Eye (tissue), 1 donor: ENCODE results near the gene HBA2.
"Not testable (repeated sequence)": the region's sequence is repeated elsewhere in the genome, so short reads cannot be mapped to it uniquely, and the experiment has no call there.

Experiments
- DNase-seq: peaks from one replicate; pipeline ENCODE4 v3.0.0-alpha.2; 2015

The HBA2 gene

DNA sequence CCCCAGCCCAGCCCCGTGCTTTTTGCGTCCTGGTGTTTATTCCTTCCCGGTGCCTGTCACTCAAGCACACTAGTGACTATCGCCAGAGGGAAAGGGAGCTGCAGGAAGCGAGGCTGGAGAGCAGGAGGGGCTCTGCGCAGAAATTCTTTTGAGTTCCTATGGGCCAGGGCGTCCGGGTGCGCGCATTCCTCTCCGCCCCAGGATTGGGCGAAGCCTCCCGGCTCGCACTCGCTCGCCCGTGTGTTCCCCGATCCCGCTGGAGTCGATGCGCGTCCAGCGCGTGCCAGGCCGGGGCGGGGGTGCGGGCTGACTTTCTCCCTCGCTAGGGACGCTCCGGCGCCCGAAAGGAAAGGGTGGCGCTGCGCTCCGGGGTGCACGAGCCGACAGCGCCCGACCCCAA, 3.3 kb downstream of the HBA2 start:
- not testable (repeated sequence) for DNase-seq

DNA sequence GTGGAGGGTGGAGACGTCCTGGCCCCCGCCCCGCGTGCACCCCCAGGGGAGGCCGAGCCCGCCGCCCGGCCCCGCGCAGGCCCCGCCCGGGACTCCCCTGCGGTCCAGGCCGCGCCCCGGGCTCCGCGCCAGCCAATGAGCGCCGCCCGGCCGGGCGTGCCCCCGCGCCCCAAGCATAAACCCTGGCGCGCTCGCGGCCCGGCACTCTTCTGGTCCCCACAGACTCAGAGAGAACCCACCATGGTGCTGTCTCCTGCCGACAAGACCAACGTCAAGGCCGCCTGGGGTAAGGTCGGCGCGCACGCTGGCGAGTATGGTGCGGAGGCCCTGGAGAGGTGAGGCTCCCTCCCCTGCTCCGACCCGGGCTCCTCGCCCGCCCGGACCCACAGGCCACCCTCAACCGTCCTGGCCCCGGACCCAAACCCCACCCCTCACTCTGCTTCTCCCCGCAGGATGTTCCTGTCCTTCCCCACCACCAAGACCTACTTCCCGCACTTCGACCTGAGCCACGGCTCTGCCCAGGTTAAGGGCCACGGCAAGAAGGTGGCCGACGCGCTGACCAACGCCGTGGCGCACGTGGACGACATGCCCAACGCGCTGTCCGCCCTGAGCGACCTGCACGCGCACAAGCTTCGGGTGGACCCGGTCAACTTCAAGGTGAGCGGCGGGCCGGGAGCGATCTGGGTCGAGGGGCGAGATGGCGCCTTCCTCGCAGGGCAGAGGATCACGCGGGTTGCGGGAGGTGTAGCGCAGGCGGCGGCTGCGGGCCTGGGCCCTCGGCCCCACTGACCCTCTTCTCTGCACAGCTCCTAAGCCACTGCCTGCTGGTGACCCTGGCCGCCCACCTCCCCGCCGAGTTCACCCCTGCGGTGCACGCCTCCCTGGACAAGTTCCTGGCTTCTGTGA, 4.1 kb downstream of the HBA2 start, which contains the start of gene HBA1:
HBA1 (plus strand) TSS at position 204 of the 906 bp plus-strand sequence; CDS start at position 241, 37 bp downstream.
- DNase-seq: not testable (repeated sequence)

DNA sequence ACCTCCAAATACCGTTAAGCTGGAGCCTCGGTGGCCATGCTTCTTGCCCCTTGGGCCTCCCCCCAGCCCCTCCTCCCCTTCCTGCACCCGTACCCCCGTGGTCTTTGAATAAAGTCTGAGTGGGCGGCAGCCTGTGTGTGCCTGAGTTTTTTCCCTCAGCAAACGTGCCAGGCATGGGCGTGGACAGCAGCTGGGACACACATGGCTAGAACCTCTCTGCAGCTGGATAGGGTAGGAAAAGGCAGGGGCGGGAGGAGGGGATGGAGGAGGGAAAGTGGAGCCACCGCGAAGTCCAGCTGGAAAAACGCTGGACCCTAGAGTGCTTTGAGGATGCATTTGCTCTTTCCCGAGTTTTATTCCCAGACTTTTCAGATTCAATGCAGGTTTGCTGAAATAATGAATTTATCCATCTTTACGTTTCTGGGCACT, 4.7 kb downstream of the HBA2 start:
- DNase-seq: peak; percentile 56

DNA sequence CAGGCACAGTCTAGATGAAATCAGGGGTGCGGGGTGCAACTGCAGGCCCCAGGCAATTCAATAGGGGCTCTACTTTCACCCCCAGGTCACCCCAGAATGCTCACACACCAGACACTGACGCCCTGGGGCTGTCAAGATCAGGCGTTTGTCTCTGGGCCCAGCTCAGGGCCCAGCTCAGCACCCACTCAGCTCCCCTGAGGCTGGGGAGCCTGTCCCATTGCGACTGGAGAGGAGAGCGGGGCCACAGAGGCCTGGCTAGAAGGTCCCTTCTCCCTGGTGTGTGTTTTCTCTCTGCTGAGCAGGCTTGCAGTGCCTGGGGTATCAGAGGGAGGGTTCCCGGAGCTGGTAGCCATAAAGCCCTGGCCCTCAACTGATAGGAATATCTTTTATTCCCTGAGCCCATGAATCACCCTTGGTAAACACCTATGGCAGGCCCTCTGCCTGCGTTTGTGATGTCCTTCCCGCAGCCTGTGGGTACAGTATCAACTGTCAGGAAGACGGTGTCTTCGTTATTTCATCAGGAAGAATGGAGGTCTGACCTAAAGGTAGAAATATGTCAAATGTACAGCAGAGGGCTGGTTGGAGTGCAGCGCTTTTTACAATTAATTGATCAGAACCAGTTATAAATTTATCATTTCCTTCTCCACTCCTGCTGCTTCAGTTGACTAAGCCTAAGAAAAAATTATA, 5.4 kb downstream of the HBA2 start:
- no peak for DNase-seq

DNA sequence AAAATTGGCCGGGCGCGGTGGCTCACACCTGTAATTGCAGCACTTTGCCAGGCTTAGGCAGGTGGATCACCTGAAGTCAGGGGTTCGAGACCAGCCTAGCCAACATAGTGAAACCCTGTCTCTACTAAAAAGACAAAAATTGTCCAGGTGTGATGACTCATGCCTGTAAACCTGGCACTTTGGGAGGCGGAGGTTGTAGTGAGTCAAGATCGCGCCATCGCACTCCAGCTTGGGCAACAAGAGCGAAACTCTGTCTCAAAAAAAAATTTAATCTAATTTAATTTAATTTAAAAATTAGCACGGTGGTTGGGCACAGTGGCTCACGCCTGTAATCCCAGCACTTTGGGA, 6.0 kb downstream of the HBA2 start:
- DNase-seq: no peak

DNA sequence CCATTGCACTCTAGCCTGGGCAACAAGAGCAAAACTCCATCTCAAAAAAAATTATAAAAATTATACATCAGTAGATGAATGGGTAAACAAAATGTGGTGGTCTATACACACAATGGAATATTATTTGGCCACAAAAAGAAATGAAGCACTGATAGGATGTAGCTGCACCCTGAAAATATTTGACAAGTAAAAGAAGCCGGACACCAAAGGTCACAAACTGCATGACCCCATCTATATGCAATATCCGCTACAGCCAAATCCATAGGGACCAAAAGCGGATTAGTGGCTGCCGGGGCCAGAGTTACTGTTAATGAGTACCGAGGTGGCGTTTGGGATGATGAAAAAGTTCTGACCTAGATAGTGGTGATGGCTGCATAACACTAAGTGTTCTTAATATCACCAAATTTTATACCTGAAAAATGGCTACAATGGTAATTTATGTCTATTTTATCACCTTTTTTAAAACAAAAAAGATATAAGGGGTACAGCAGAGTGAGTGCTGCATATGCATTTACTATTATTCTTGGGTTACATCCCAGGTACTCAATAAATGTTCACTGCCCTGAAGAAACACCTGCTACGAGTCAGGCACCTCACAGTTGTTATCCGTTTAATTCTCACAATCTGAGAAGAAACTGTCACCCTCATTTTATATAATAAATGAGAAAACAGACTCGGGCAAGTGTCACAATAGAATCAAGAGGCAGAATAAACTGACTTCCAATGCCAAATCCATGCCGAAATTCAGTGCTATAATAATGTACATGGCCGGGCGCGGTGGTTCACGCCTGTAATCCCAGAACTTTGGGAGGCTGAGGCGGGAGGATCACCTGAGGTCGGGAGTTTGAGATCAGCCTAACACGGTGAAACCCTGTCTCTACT, 6.8 kb downstream of the HBA2 start:
- no peak for DNase-seq

DNA sequence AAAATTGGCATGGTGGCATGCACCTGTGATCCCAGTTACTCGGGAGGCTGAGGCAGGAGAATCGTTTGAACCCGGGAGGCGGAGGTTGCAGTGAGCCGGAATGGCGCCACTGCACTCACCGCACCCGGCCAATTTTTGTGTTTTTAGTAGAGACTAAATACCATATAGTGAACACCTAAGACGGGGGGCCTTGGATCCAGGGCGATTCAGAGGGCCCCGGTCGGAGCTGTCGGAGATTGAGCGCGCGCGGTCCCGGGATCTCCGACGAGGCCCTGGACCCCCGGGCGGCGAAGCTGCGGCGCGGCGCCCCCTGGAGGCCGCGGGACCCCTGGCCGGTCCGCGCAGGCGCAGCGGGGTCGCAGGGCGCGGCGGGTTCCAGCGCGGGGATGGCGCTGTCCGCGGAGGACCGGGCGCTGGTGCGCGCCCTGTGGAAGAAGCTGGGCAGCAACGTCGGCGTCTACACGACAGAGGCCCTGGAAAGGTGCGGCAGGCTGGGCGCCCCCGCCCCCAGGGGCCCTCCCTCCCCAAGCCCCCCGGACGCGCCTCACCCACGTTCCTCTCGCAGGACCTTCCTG, 7.5 kb downstream of the HBA2 start, which contains the start of gene HBQ1:
HBQ1 (plus strand) TSS at position 359 of the 575 bp plus-strand sequence; CDS start at position 387, 28 bp downstream.
- peak; percentile 70 for DNase-seq

DNA sequence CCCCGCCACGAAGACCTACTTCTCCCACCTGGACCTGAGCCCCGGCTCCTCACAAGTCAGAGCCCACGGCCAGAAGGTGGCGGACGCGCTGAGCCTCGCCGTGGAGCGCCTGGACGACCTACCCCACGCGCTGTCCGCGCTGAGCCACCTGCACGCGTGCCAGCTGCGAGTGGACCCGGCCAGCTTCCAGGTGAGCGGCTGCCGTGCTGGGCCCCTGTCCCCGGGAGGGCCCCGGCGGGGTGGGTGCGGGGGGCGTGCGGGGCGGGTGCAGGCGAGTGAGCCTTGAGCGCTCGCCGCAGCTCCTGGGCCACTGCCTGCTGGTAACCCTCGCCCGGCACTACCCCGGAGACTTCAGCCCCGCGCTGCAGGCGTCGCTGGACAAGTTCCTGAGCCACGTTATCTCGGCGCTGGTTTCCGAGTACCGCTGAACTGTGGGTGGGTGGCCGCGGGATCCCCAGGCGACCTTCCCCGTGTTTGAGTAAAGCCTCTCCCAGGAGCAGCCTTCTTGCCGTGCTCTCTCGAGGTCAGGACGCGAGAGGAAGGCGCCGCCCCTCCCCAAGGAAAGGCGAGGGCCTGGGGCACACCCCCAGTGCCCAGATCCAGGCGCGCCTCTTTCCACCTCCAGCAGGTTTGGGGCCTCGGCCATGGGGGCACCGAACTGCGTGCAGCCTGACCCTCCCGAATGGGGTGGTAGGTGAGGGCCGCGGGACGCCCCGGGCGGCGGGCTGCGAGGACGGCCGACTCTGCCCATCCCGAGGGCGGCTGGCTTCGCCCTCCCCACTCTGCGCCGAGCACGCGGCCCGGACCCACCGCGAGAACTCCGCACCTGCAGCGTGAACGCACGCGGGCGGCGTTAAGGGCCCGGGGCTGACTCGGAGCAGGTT, 8.2 kb downstream of the HBA2 start:
- peak; percentile 88 for DNase-seq

DNA sequence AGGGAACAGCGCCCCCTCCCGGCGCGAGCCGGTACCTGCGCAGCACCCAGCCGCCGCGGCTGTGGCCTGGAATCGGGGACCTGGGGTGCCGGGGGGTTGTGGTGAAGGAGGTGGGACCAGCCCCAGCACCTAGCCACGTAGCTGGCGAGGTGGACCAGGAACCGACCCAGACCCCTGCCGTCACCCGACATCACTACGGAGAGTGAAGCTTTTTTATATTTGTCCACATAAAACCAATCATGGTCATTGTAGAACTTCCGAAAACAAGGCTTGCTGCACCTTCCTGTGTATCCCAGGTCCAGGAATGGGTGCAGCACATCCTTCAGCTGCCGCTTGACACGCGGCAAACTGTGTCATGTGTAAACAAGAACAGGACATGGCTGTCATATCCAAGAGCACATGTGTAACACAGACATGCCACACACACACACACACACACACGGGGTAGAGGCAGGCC, 8.9 kb downstream of the HBA2 start:
- DNase-seq: no peak

DNA sequence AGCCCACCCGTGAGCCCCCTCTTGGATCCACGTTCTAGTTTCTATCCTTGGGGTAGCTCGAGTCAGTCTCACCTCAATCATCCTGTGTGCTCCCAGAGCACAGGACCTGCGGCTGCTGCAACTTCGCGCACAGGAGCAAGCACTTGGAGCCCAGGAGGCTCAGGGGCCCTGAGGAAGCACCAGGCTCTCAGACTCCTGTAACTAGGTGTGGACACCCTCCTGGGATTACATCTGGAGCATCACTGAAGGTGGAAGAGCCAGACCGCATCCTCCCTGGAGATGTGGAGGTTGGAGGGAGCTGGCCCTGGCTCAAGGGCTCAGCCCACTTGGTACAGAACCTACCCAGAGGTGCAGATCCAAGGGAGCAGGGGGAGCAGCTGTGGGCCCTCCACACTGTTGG, 10.3 kb downstream of the HBA2 start:
- DNase-seq: no peak

DNA sequence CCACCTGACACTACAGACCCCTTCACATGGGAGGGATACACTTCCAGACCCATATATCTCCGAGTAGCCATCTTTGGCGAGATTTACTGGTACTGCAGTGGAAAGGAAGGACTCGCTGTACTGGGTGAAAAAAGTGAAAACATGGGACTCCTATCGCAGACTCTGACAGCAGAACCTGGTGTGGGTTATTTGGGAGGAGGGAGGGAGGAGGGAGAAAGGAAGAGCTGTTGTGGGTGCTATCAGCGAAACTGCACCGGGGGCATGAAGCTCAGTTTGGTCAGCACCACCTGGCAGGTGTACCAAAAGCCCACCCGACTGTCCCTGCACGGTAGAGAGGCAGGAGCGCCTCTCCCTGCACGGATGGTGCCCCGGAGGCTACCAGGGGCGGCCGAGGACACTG, 12.5 kb downstream of the HBA2 start:
- DNase-seq: no peak

DNA sequence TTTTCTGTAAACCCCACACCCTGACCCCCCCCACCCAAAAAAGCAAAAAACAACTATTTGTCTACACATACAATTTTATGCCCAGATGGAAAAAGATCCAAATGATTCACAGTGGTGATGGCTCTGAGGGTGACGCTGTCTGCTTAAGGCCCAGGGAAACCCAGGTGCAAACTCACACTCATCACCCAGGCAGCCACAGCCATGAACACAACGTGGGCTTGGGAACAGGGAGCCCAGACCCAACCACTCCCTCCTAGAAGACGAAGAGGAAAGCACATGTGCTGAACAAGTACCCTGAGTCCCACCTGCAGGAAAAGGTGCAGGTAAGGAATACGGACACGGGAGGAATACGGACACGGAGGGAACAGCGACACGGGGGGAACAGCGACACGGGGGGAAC, 13.0 kb downstream of the HBA2 start:
- no peak for DNase-seq

DNA sequence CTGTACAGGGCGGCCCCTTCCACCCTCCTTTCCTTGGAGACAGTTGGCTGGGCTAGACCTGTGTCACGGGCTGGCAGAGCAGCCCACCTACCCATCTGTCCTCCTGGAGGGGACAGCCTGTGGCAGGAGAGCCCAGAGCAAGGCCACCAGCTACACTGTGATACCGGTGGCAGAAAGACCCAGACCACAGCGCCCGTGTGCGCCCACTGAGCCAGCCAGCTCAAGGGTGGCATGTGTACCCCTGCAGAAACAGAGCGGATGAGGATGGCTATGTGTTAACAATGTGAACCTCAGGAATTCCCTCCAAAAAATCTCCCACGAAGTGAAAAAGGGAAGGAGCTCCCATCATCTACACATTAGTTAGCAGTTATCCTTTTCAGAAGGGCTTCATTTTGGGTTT, 14.7 kb downstream of the HBA2 start:
- no peak for DNase-seq

DNA sequence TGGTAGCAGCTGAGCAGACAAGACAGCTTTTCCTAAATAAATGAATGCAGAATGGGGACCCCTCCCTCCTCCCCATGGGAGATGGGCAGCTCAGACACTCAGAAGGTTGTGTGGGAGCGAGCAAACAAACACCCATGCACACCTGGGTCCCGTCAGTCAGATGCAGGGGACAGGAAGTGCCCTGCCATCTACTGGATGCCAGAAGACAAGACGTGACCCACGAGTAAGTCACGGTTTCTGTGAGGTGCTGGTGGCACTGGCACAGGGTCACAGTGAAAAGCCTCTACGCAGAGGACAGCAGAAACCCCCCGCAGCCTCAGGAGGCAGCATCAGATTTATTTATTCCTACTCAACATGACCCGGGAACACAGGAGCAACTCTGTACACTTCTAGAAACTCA, 16.0 kb downstream of the HBA2 start:
- no peak for DNase-seq

DNA sequence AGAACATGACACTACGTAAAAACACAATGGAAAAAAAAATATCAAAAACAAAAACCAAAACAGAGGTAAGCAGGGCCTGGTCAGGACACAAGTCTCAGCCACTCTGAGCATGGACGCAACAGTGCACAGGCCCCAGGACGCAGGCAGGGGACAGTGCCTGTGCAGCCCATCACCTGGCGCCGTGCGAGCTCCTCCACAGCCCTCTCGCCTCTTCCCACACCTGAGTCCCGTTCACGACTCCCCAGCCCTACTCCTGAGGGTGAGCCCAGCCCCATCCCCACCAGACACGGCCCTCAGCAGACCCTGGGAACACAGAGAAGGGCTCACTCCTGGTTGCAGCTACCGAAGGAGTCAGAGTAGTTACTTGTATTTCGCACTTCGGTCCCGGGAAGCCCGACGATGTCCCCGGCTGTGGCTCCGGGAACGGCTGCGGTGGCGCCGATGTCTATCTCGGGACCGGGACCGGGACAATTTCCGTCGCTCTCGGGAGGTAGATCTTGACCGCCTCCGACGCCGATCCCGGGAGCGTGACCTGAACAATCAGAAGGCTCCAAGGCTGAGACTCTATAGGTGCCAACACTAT, 17.0 kb downstream of the HBA2 start:
- DNase-seq: no peak

DNA sequence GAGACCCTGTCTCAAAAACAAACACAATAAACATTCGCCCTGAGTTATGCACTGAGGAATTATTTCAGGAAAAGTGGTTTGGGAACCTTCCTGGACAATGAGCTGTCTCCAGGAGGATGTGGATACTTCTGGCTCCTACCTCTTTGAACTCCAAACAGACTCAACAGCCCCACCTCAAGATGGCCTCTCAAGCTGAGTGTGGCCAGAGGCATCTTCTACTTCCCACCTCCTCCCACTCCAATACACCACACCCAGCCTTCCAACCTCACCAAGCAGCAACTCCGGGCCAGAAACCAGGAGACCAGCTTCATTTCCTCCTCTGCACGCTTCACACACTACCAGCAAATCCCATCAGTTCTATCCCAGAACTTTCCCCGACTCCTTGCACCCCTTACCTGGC, 19.2 kb downstream of the HBA2 start:
- DNase-seq: no peak

DNA sequence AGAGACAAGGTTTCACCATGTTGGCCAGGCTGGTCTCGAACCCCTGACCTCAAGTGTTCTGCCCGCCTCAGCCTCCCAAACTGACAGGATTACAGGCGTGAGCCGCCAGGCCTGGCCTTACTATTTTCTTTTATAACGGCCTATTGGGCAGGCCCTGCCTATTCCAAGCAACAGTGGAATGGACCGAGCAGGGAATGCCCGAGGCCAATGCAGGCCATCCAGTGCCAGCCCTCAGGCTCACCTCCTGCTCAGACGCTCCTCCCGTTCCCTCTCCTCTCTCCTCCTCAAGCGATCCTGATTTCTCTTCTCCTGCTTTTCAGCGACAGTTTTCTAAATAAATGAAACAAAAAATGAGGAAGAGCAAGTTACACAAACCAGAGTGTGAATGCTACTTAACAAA, 20.0 kb downstream of the HBA2 start:
- no peak for DNase-seq

DNA sequence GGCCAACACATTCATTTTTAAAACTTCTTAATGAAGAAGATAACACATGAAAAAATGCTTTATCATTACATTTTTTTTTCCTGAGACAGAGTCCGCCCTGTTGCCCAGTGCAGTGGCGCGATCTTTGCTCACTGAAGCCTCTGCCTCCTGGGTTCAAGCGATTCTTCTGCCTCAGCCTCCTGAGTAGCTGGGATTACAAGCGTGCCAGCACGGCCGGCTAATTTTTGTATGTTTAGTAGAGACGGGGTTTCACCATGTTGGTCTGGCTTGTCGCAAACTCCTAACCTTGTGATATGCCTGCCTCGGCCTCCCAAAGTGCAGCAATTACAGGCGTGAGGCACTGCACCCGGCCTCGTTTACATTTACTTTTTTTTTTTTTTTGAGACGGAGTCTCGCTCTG, 20.8 kb downstream of the HBA2 start:
- no peak for DNase-seq

DNA sequence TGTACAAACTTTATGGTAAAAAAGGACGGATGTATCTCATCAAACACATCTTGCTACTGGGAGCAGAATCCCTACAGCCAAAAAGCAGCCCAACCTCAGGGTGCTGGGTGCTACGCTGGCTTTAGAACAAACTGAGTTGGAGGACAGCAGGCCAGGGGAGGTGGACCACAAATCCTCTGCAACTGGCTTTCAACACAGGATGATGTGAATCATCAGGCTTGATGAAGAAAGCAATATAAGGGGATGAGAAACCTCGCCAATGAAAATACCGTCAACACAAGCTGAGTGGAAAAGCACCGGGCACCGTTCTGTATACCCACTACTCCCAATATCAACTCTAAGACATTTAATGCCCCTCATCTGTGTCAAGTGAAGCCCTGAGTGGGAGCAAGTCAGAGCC, 21.8 kb downstream of the HBA2 start:
- no peak for DNase-seq

DNA sequence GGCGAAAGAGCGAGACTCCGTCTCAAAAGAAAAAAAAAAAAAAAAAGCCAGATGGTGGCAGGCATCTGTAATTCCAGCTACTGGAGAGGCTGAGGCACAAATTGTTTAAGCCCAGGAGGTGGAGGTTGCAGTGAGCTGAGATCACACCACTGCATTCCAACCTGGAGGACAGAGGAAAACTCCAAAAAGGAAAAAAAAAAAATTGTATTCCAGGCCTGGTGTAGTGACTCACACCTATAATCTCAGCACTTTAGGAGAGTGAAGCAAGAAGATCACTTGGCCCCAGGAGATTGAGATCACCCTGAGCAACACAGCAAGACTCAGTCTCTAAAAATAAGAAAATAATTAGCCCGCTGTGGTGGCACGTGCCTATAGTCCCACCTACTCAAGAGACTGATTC, 27.7 kb downstream of the HBA2 start:
- DNase-seq: no peak

DNA sequence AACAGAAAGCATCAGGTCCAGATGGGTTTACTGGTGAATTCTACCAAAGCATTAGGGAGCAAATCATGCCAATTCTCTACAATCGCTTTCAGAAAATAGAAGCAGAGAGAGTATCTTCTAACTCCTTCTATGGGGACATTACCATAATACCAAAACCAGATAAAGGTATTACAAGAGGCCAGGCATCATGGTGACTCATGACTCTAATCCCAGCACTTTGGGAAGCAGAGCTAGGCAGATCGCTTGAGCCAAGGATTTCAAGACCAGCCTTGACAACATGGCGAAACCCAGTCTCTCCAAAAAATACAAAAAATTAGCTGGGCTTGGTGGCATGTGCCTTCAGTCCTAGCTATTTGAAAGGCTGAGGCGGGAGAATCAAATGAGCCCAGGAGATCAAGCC, 30.6 kb downstream of the HBA2 start:
- no peak for DNase-seq
